ENCODE data around the gene CTNNA3. TPM values are rescaled to one million over a fixed set of nuclear protein-coding genes. Genes with fewer than 3 reads are reported as not detected.

CTNNA3 gene
- total RNA-seq, 1 donor from 2014 or later, result 3.3 TPM

DNA sequence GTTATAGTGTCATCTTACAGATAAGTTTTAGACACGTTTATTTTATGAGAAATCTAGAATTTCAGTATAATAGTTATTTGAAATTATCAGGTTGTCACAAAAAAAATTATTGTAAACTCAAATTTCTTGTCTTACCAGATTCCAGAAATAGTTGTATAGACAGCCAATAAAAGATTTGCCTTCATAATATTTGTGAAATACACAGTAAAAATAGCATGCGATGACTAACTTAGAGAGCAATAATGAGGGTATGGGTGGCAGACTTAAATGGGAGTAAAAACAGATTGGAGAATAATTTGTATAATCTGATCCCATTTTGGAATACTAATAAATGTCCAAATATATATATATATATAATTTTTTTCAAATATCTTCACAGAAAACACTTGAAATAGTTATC lies 1457.7 kb downstream of the CTNNA3 start:
- Mint-ChIP-seq H3K27ac (ENCODE audit: unreplicated experiment) (no peak overlapping the region), H3K4me1 (ENCODE audit: low read depth, unreplicated experiment) (no peaks in the 10 kb centered on the region), H3K9me3 (ENCODE audit: unreplicated experiment) (no peaks in the 10 kb centered on the region), H3K36me3 (ENCODE audit: unreplicated experiment) (no peaks in the 10 kb centered on the region), H3K27me3 (ENCODE audit: unreplicated experiment) (no peaks in the 10 kb centered on the region), H3K4me3 (ENCODE audit: unreplicated experiment) (no peak overlapping the region)
- TF ChIP-seq, protein P1, sequence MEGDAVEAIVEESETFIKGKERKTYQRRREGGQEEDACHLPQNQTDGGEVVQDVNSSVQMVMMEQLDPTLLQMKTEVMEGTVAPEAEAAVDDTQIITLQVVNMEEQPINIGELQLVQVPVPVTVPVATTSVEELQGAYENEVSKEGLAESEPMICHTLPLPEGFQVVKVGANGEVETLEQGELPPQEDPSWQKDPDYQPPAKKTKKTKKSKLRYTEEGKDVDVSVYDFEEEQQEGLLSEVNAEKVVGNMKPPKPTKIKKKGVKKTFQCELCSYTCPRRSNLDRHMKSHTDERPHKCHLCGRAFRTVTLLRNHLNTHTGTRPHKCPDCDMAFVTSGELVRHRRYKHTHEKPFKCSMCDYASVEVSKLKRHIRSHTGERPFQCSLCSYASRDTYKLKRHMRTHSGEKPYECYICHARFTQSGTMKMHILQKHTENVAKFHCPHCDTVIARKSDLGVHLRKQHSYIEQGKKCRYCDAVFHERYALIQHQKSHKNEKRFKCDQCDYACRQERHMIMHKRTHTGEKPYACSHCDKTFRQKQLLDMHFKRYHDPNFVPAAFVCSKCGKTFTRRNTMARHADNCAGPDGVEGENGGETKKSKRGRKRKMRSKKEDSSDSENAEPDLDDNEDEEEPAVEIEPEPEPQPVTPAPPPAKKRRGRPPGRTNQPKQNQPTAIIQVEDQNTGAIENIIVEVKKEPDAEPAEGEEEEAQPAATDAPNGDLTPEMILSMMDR (IDR thresholded peaks at IDR 0.05; ENCODE audit: partially characterized antibody, unreplicated experiment), result no peak
- no peak for DNase-seq

DNA sequence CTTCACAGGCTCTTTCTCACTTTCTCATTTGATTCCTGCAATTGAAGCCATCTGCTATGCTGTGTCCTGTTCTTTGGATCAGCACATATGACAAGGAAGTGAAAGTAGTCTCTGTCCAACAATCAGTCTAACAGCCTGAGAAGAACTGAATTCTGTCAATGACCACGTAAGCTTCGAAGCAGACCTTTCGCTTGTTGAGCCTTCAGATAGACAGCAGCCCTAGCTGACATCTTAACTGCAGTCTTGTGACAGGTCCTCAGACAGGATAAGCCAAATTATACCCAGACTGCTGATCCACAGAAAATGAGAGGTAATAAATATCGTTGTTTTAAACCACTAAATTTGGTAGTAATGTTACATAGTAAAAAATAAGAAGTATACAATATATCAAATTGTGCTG lies 1461.1 kb downstream of the CTNNA3 start:
- Mint-ChIP-seq H3K27me3 (ENCODE audit: unreplicated experiment) (no peaks in the 10 kb centered on the region), H3K27ac (ENCODE audit: unreplicated experiment) (no peak overlapping the region), H3K4me1 (ENCODE audit: low read depth, unreplicated experiment) (no peaks in the 10 kb centered on the region), H3K4me3 (ENCODE audit: unreplicated experiment) (no peak overlapping the region), H3K36me3 (ENCODE audit: unreplicated experiment) (no peaks in the 10 kb centered on the region), H3K9me3 (ENCODE audit: unreplicated experiment) (peaks cover 7% of the 10 kb centered on the region)
- TF ChIP-seq, protein P1 (IDR thresholded peaks at IDR 0.05; ENCODE audit: partially characterized antibody, unreplicated experiment), result no peak
- no peak for DNase-seq

DNA sequence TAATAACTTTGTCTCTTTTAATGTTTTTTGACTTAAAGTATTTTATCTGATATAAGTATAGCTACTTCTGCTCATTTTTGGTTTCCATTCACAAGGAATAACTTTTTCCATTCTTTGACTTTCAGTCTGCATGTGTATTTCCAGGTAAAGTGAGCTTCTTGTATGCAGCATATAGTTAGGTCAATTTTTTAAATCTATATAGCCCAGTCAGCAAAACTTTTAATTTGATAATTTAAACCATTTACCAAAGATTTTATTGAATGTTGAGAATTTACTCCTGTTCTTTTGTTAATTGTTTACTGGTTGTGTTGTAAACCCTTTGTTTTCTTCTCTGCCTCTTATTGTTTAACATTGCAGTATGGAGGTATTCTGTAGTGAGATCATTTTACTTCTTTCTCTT lies 1467.1 kb downstream of the CTNNA3 start:
- no peak for DNase-seq
- Mint-ChIP-seq H3K4me3 (ENCODE audit: unreplicated experiment) (no peak overlapping the region), H3K27me3 (ENCODE audit: unreplicated experiment) (no peaks in the 10 kb centered on the region), H3K36me3 (ENCODE audit: unreplicated experiment) (peaks cover 7% of the 10 kb centered on the region), H3K27ac (ENCODE audit: unreplicated experiment) (no peak overlapping the region), H3K9me3 (ENCODE audit: unreplicated experiment) (peaks cover 7% of the 10 kb centered on the region), H3K4me1 (ENCODE audit: low read depth, unreplicated experiment) (no peaks in the 10 kb centered on the region)
- TF ChIP-seq, protein P1 (IDR thresholded peaks at IDR 0.05; ENCODE audit: partially characterized antibody, unreplicated experiment), result no peak

DNA sequence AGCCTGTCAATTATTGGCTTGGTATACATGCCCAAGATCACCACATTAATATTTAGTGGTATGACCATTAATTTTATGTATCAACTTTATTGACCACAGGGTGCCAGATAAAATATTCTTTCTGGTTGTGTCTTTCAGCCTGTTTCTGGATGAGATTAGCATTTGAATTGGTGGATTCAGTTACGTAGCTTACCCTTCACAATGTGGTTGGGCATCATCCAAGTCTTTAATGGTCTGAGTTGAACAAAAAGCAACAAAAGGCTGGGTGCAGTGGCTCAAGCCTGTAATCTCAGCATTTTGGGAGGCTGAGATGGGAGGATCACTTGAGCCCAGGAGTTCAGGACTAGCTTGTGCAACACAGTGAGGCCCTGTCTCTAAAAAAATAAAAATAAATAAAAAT lies 1472.3 kb downstream of the CTNNA3 start:
- Mint-ChIP-seq H3K4me1 (ENCODE audit: low read depth, unreplicated experiment) (no peaks in the 10 kb centered on the region), H3K36me3 (ENCODE audit: unreplicated experiment) (peaks cover 7% of the 10 kb centered on the region), H3K27ac (ENCODE audit: unreplicated experiment) (no peak overlapping the region), H3K27me3 (ENCODE audit: unreplicated experiment) (no peaks in the 10 kb centered on the region), H3K9me3 (ENCODE audit: unreplicated experiment) (no peaks in the 10 kb centered on the region), H3K4me3 (ENCODE audit: unreplicated experiment) (no peak overlapping the region)
- TF ChIP-seq, protein P1 (IDR thresholded peaks at IDR 0.05; ENCODE audit: partially characterized antibody, unreplicated experiment), result no peak
- DNase-seq, result no peak

DNA sequence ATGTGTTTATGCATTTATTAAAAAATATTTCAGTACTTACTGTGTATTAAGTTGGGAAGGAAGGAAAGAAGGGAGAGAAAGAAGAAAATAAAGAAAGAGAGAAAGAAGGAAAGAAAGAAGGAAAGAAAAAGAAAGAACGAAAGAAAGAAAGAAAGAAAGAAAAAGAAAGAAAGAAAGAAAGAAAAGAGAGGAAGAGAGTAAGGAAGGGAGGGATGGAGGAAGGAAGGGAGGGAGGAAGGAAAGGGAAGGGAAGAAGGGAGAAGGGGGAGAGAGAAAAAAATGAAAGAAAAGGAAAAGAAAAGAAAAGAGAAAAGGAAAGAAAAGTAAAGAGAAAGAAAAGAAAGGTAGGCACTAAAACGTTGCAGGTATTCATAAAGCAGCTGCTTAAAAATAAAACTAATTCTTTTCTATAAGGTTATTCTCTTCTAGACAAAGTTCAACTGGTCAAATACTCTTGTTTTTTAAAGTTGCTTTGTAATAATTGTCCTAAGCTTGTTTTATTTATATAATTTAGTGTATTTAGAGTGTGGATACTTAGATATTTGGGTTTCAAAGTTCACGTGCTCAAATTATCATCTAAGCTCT lies 1473.4 kb downstream of the CTNNA3 start:
- H3K9me3 Mint-ChIP-seq (ENCODE audit: unreplicated experiment), result no peaks in the 10 kb centered on the region
- H3K27me3 Mint-ChIP-seq (ENCODE audit: unreplicated experiment), result no peaks in the 10 kb centered on the region
- TF ChIP-seq, protein P1 (IDR thresholded peaks at IDR 0.05; ENCODE audit: partially characterized antibody, unreplicated experiment), result no peak
- H3K4me1 Mint-ChIP-seq (ENCODE audit: low read depth, unreplicated experiment), result no peaks in the 10 kb centered on the region
- no peak overlapping the region for H3K4me3 Mint-ChIP-seq (ENCODE audit: unreplicated experiment)
- H3K36me3 Mint-ChIP-seq (ENCODE audit: unreplicated experiment), result peaks cover 2% of the 10 kb centered on the region
- DNase-seq, result no peak
- no peak overlapping the region for H3K27ac Mint-ChIP-seq (ENCODE audit: unreplicated experiment)
